AG04450 (cell line): Measurements from ENCODE around the gene CCR7. TPM values are rescaled to one million over a fixed set of nuclear protein-coding genes. Genes with fewer than 3 reads are reported as not detected.

Experiments used
- CTCF ChIA-PET: fragments of 300-600, 350-600 bp; formaldehyde crosslinking; extraction: SDS; loops from one replicate; lab custom pipeline; 2022; ENCODE audit warnings: antibody characterized with exemption, inconsistent platforms; lab: Charles Lee
- POLR2A ChIA-PET: fragments of 350-600 bp; formaldehyde crosslinking; extraction: SDS; loops from one replicate; lab custom pipeline; 2021; ENCODE audit warnings: antibody characterized with exemption, inconsistent platforms; lab: Yijun Ruan, JAX
- DNase-seq: peaks from one replicate; pipeline ENCODE4 v3.0.0-alpha.2; 2011; ENCODE audit warnings: low read depth, low spot score
- H3K27ac ChIP-seq: one replicate; pipeline ENCODE4 v1.5.1; 2012; ENCODE audit warnings: low read depth, low read length, control low read depth
- H3K27me3 ChIP-seq: one replicate; pipeline ENCODE4 v1.6.0; 2012; ENCODE audit warnings: low read length; ENCODE audit not compliant: control insufficient read depth, insufficient read depth
- H3K4me3 ChIP-seq: 2 replicates; pipeline ENCODE4 v1.5.1; 2011; ENCODE audit warnings: mild to moderate bottlenecking, low read depth, low read length, control low read depth
- H3K9me3 ChIP-seq: 2 replicates; pipeline ENCODE4 v1.5.1; 2012; ENCODE audit warnings: low read length; ENCODE audit not compliant: control insufficient read depth, insufficient read depth
- polyA plus RNA-seq: library from polyadenylated mRNA; depleted of rRNA; stranded (reverse); fragments of >200 nt; gene quantifications from 2 replicates; pipeline ENCODE4 v1.2.3, GENCODE V29; 2011
- TF ChIP-seq, protein P1 (sequence below): IDR thresholded peaks from 2 replicates; pipeline ENCODE4 v1.5.1; 2011; ENCODE audit warnings: low read depth, low read length, control low read depth, inconsistent platforms

CCR7 gene
- polyA plus RNA-seq, 1 experiment = 0.22 TPM

DNA sequence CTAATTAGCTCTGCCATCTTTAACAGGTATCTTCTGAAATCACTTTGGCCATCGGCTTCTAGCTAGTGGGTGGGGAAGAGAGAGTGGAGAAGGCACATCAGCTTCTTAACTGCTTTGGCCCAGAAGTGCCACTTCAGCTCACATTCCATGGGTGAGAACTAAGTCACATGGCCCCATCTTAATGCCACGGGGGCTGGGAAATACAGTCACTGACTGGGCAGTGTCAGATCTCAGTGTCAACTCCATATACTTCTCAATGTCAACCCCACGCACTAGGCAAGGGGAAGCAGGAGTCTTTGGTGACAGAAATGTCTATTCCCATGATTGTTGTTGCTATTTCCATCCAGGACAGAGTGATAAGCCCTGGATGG is 29.4 kb downstream of the CCR7 start:
- POLR2A ChIA-PET = interaction anchor here (0.7 to 7.5 kb wide), 4 partner anchors 15 to 62 kb away, joined by 4 to 133 read pairs (median 34); no protein-coding TSS in a partner anchor
- no peak for DNase-seq
- CTCF ChIA-PET = interaction anchor here (0.7 to 13.7 kb wide), 8 partner anchors 13 to 316 kb away, joined by 3 to 174 read pairs (median 8); no protein-coding TSS in a partner anchor
- H3K27me3 ChIP-seq = no peaks in the 10 kb centered on the region
- H3K4me3 ChIP-seq = no peak overlapping the region
- H3K27ac ChIP-seq = no peak overlapping the region
- no peaks in the 10 kb centered on the region for H3K9me3 ChIP-seq
- TF ChIP-seq, protein P1, sequence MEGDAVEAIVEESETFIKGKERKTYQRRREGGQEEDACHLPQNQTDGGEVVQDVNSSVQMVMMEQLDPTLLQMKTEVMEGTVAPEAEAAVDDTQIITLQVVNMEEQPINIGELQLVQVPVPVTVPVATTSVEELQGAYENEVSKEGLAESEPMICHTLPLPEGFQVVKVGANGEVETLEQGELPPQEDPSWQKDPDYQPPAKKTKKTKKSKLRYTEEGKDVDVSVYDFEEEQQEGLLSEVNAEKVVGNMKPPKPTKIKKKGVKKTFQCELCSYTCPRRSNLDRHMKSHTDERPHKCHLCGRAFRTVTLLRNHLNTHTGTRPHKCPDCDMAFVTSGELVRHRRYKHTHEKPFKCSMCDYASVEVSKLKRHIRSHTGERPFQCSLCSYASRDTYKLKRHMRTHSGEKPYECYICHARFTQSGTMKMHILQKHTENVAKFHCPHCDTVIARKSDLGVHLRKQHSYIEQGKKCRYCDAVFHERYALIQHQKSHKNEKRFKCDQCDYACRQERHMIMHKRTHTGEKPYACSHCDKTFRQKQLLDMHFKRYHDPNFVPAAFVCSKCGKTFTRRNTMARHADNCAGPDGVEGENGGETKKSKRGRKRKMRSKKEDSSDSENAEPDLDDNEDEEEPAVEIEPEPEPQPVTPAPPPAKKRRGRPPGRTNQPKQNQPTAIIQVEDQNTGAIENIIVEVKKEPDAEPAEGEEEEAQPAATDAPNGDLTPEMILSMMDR = no peak

DNA sequence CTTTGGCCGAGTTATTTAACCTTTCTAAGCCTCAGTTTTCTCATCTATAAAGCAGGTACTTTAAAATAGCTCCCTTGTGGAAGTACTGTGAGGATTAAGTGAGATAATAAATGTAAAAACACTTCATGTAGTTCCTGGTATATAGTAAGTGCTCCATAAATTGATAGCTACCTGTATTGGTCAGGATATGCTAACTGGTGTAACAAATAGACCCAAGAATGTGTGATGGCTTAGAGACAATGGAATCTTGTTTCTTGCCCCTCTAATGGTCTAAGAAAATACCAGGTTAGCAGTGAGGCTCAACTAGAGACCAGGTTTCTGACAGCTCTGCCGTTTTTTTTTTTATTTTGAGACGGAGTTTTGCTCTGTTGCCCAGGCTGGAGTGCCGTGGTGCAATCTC is 29.8 kb downstream of the CCR7 start:
- DNase-seq = no peak
- CTCF ChIA-PET = interaction anchor here (0.7 to 13.7 kb wide), 10 partner anchors 13 to 316 kb away, joined by 3 to 174 read pairs (median 9); no protein-coding TSS in a partner anchor

DNA sequence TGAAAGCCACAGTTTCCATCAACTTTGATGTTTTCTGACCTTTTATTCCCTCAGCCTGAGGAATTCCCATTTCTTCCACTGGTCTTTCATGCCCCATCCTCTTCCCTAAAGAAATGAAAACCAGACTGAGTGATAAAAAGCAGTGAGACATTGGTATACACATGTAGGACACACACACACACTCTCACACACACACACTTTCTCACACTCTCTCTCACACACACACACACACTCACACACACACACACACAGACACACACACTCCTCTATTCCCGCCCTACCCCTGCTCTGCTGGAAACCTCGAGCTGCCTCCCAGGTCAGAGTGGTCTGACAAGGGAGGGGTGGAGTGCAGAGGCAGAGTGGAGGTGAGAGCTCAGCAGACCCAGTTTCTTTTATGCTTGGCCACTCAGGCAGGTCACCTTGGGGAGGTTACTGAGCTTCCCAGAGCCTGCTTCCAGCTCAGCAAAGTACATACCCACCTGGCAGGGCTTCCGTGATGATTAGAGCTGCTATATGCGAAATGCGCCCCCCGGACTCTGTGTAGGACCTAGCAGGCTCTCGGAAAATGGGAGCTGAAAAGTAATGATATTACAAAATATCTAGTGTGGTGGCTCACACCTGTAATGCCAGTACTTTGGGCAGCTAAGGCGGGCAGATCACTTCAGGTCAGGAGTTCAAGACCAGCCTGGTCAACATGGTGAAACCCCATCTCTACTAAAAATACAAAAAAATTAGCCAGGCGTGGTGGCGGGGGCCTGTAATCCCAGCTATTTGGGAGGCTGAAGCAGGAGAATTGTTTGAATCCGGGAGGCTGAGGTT is 30.7 kb downstream of the CCR7 start:
- DNase-seq = no peak

More for the DNA sequence above, 29.8 kb downstream of the CCR7 start:
- Histone ChIP-seq H3K27me3 (no peaks in the 10 kb centered on the region), H3K27ac (no peak overlapping the region), H3K9me3 (no peaks in the 10 kb centered on the region), H3K4me3 (no peak overlapping the region)
- POLR2A ChIA-PET = interaction anchor here (0.7 to 7.5 kb wide), 6 partner anchors 15 to 70 kb away, joined by 4 to 133 read pairs (median 28); no protein-coding TSS in a partner anchor
- TF ChIP-seq, protein P1 = no peak

DNA sequence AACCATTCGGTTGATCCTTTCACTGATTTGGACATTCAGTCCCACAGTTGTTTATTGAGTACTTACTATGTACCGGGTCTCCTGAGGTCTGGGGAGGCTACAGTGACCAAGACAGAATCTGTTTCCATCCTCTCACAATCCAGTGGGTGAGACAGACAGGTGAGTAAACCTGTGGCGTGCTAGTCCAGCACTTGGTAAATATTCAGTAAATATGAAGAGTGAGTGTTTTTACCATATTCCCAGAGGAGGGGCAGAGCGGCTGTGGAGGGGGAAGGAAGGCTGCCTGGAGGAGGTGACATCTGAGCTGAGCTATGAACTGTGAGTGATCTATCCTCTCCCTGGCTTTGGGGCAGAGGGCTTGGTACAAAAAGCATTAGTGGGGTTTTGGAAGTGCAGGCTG is 31.4 kb downstream of the CCR7 start:
- TF ChIP-seq, protein P1 = no peak
- DNase-seq = no peak
- Histone ChIP-seq H3K4me3 (no peak overlapping the region), H3K9me3 (no peaks in the 10 kb centered on the region), H3K27me3 (no peaks in the 10 kb centered on the region), H3K27ac (no peak overlapping the region)
- ChIA-PET POLR2A (interaction anchor here (0.7 to 7.5 kb wide), 15 partner anchors 9 to 632 kb away, joined by 3 to 133 read pairs (median 5); partner anchors contain the start of gene IGFBP4), CTCF (interaction anchor here (0.7 to 13.7 kb wide), 34 partner anchors 10 to 230 kb away, joined by 3 to 174 read pairs (median 9); partner anchors contain the start of gene GJD3)

More for the DNA sequence above, 30.7 kb downstream of the CCR7 start:
- Histone ChIP-seq H3K4me3 (no peak overlapping the region), H3K27me3 (no peaks in the 10 kb centered on the region), H3K27ac (no peak overlapping the region), H3K9me3 (no peaks in the 10 kb centered on the region)
- TF ChIP-seq, protein P1 = no peak
- CTCF ChIA-PET = interaction anchor here (0.7 to 13.7 kb wide), 22 partner anchors 10 to 176 kb away, joined by 4 to 174 read pairs (median 11); no protein-coding TSS in a partner anchor
- POLR2A ChIA-PET = interaction anchor here (0.7 to 7.5 kb wide), 9 partner anchors 14 to 91 kb away, joined by 3 to 133 read pairs (median 15); partner anchors contain the start of gene IGFBP4
